Common myeloid progenitor, CD34-positive (primary cell): Measurements from ENCODE around the gene DNAJC24.

ENCODE experiments used
- CTCF ChIA-PET: fragments of 350-600 bp; sonication (Branson Sonifier 250); formaldehyde crosslinking; loops from one replicate; lab custom pipeline; 2021; ENCODE audit warnings: antibody characterized with exemption; lab: Charles Lee
- POLR2A ChIA-PET: fragments of 350-600 bp; sonication (Branson Sonifier 250); formaldehyde crosslinking; loops from one replicate; lab custom pipeline; 2021; ENCODE audit warnings: antibody characterized with exemption; lab: Charles Lee
- DNase-seq, 3 donors: peaks; one replicate each; pipeline versions ENCODE4 v3.0.0 to v3.0.0-alpha.2; 2013
- H3K27ac ChIP-seq, 2 experiments: 1 replicate in 1 of 2; 2 replicates in 1 of 2; pipeline ENCODE4 v1.7.0; 2013; ENCODE audit warnings: inconsistent platforms in 2 of 2, low read length in 2 of 2, mild to moderate bottlenecking in 2 of 2, low read depth in 1 of 2, moderate library complexity in 1 of 2; ENCODE audit not compliant: severe bottlenecking in 2 of 2, insufficient read depth in 1 of 2, poor library complexity in 1 of 2
- H3K27me3 ChIP-seq, 5 experiments: replicated peaks in 2 of 5; 1 replicate in 3 of 5; 2 replicates in 2 of 5; pipeline versions ENCODE4 v1.6.1 to v1.7.0; 2013; ENCODE audit warnings: low read length in 4 of 5, mild to moderate bottlenecking in 2 of 5, moderate library complexity in 2 of 5, inconsistent platforms in 1 of 5; ENCODE audit not compliant: insufficient read depth in 5 of 5, control insufficient read depth in 4 of 5
- H3K36me3 ChIP-seq, 4 experiments: 1 replicate in 2 of 4; 2 replicates in 2 of 4; pipeline versions ENCODE4 v1.6.1 to v1.7.0; 2013; ENCODE audit warnings: low read length in 3 of 4, control low read depth in 1 of 4, mild to moderate bottlenecking in 1 of 4; ENCODE audit not compliant: control insufficient read depth in 4 of 4, insufficient read depth in 4 of 4
- H3K4me1 ChIP-seq, 4 experiments: 1 replicate in 3 of 4; 2 replicates in 1 of 4; pipeline versions ENCODE4 v1.6.1 to v1.7.1; 2013; ENCODE audit warnings: low read length in 3 of 4, mild to moderate bottlenecking in 3 of 4, control low read depth in 1 of 4, inconsistent platforms in 1 of 4, moderate library complexity in 1 of 4; ENCODE audit not compliant: control insufficient read depth in 4 of 4, insufficient read depth in 4 of 4; ENCODE audit errors: control extremely low read depth in 1 of 4
- H3K4me3 ChIP-seq, 7 experiments: 1 replicate in 4 of 7; 2 replicates in 3 of 7; pipeline versions ENCODE4 v1.5.1 to v1.7.0; 2013; ENCODE audit warnings: mild to moderate bottlenecking in 7 of 7, low read length in 6 of 7, moderate library complexity in 6 of 7, inconsistent platforms in 2 of 7, low read depth in 2 of 7, control low read depth in 1 of 7; ENCODE audit not compliant: insufficient read depth in 4 of 7, control insufficient read depth in 1 of 7; ENCODE audit errors: extremely low read depth in 1 of 7
- H3K9me3 ChIP-seq, 5 experiments: 1 replicate in 4 of 5; 2 replicates in 1 of 5; pipeline versions ENCODE4 v1.6.1 to v1.7.1; 2013; ENCODE audit warnings: low read length in 4 of 5, mild to moderate bottlenecking in 2 of 5, inconsistent platforms in 1 of 5, low read depth in 1 of 5, moderate library complexity in 1 of 5; ENCODE audit not compliant: control insufficient read depth in 4 of 5, insufficient read depth in 2 of 5; ENCODE audit errors: control extremely low read depth in 1 of 5
- WGBS: methylation state at CpG from one replicate; pipeline ENCODE4 v1.1.5; 2013; ENCODE audit not compliant: insufficient coverage; 5-methylcytosine and 5-hydroxymethylcytosine counted together

Gene DNAJC24

DNA sequence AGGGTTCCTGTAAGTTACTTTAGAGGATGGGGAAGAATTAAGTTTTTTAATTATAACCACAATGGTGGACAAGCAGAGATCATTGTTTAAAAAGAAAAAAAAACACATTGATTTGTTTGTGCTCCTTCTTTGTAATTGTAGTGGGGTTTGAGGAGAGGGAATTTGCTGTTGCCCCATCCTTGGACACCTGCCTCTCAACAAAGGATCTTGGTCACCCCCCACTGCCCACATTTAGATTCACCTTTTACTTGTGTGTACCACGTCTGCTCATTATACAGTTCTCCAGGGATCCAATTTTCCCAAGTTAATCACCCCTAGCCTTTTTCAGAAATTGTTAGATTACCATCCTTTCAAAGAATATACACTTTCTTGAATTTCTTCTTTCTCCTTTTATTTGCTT lies 53.0 kb downstream of the DNAJC24 start:
- no peak for DNase-seq
- WGBS, result 100% methylated on average over 1 of the region's 1 CpG
- no peak overlapping the region for H3K27ac ChIP-seq
- H3K36me3 ChIP-seq, result peaks cover 0 to 3% (median 0%) of the 10 kb centered on the region in 4 experiments
- H3K4me3 ChIP-seq, result no peak overlapping the region
- no peaks in the 10 kb centered on the region for H3K27me3 ChIP-seq
- no peaks in the 10 kb centered on the region for H3K4me1 ChIP-seq
- ChIA-PET POLR2A (no interaction called here), CTCF (no interaction called here)
- no peaks in the 10 kb centered on the region for H3K9me3 ChIP-seq

- CTCF ChIA-PET, result no interaction called here
- peaks cover 0 to 5% (median 2%) of the 10 kb centered on the region in 4 experiments for H3K36me3 ChIP-seq
- no peaks in the 10 kb centered on the region for H3K4me1 ChIP-seq
- no peaks in the 10 kb centered on the region for H3K27me3 ChIP-seq
- H3K4me3 ChIP-seq, result no peak overlapping the region
- no peaks in the 10 kb centered on the region for H3K9me3 ChIP-seq
- no peak for DNase-seq
- no peak overlapping the region for H3K27ac ChIP-seq
- POLR2A ChIA-PET, result no interaction called here
Observed at GRCh38 chr11:31424652-31425051, 55.0 kb downstream of the DNAJC24 start.

DNA sequence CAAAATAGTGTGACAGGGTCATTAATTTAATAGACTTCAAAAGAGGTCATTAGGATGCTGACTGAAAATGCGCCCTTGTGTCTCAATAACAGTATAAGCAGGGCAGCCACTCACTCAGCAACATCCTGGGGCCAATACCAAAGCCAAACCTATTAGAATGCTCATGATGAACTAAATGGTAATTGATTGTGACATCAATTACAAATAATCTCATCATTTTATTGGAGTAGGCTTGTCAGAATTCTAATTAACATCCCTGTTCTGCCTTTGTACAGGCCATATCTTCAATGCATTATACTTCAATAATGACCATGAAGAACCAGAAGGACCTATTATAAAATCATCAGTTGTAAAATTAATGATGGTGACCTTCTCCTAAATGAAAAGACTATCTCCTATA lies 64.2 kb downstream of the DNAJC24 start:
- H3K9me3 ChIP-seq, result peaks cover 0 to 1% (median 0%) of the 10 kb centered on the region in 5 experiments
- no peak overlapping the region for H3K4me3 ChIP-seq
- H3K27me3 ChIP-seq, result no peaks in the 10 kb centered on the region
- no peaks in the 10 kb centered on the region for H3K4me1 ChIP-seq
- ChIA-PET CTCF (no interaction called here), POLR2A (no interaction called here)
- H3K27ac ChIP-seq, result no peak overlapping the region
- DNase-seq, result no peak
- no CpG with 5 or more reads among the region's 1 CpG for WGBS
- peaks cover 0 to 11% (median 4%) of the 10 kb centered on the region in 4 experiments for H3K36me3 ChIP-seq

GRCh38 chr11:31437742-31438435 lies 68.2 kb downstream of the DNAJC24 start:
- no peak for DNase-seq
- WGBS, result no CpG with 5 or more reads among the region's 2 CpGs
- ChIA-PET CTCF (interaction anchor here (0.8 kb wide), 1 partner anchor 35 kb away, joined by 3 read pairs; no protein-coding TSS in a partner anchor), POLR2A (no interaction called here)
- Histone ChIP-seq H3K4me1 (no peaks in the 10 kb centered on the region), H3K9me3 (peaks cover 0 to 1% (median 0%) of the 10 kb centered on the region in 5 experiments), H3K36me3 (peaks cover 0 to 2% (median 0%) of the 10 kb centered on the region in 4 experiments), H3K27ac (no peak overlapping the region), H3K27me3 (no peaks in the 10 kb centered on the region), H3K4me3 (no peak overlapping the region)

- CTCF ChIA-PET, result no interaction called here
- Histone ChIP-seq H3K9me3 (no peaks in the 10 kb centered on the region), H3K4me1 (no peaks in the 10 kb centered on the region), H3K36me3 (no peaks in the 10 kb centered on the region), H3K4me3 (no peak overlapping the region), H3K27me3 (no peaks in the 10 kb centered on the region), H3K27ac (no peak overlapping the region)
- POLR2A ChIA-PET, result no interaction called here
- no peak for DNase-seq
Observed at GRCh38 chr11:31441296-31441695, 71.6 kb downstream of the DNAJC24 start.

GRCh38 chr11:31442086-31442485 lies 72.4 kb downstream of the DNAJC24 start:
- 0% methylated on average over 1 of the region's 2 CpGs for WGBS
- H3K9me3 ChIP-seq, result no peaks in the 10 kb centered on the region
- no peaks in the 10 kb centered on the region for H3K36me3 ChIP-seq
- no peak for DNase-seq
- no peaks in the 10 kb centered on the region for H3K27me3 ChIP-seq
- H3K27ac ChIP-seq, result no peak overlapping the region
- CTCF ChIA-PET, result no interaction called here
- POLR2A ChIA-PET, result no interaction called here
- no peak overlapping the region for H3K4me3 ChIP-seq
- H3K4me1 ChIP-seq, result no peaks in the 10 kb centered on the region

DNA sequence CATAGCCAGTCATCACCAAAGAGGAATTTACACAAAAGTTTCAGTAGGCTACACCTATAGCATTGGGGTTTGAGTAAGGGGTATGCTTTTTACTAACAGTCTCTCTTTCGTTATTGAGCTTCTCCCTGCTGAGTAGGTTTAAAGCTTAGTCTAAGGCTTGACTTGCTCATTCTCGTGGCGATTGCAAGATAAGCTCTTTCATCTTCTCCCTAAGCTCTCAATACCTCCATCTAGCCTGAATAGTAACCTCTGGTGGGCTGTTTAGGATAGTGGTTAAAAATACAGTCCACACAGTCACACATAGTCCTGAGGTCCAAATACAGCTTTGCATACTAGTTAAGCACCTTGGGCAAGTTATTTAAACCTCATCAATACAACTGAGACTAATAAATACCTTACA lies 74.1 kb downstream of the DNAJC24 start:
- CTCF ChIA-PET, result interaction anchor here (0.7 kb wide), 1 partner anchor 14 kb away, joined by 3 read pairs; no protein-coding TSS in a partner anchor
- POLR2A ChIA-PET, result no interaction called here
- no peak overlapping the region for H3K4me3 ChIP-seq
- no peaks in the 10 kb centered on the region for H3K9me3 ChIP-seq
- H3K4me1 ChIP-seq, result no peaks in the 10 kb centered on the region
- no peak overlapping the region for H3K27ac ChIP-seq
- no peaks in the 10 kb centered on the region for H3K27me3 ChIP-seq
- DNase-seq, result no peak
- 100% methylated on average over 1 of the region's 3 CpGs for WGBS
- no peaks in the 10 kb centered on the region for H3K36me3 ChIP-seq
